ENCODE measurements around the gene INPP5D. TPM values are rescaled to one million over a fixed set of nuclear protein-coding genes. Genes with fewer than 3 reads are reported as not detected.

Gene INPP5D
- total and polyA plus RNA-seq, 2 of the 13 experiments (the other 11 are each of a cell fraction or from before 2014, with no cell fraction given): 16.7 to 18.0 TPM

GRCh38 chr2:233063269-233063975 is 3.3 kb downstream of the INPP5D start (continued):
- TF ChIP-seq, protein P1, sequence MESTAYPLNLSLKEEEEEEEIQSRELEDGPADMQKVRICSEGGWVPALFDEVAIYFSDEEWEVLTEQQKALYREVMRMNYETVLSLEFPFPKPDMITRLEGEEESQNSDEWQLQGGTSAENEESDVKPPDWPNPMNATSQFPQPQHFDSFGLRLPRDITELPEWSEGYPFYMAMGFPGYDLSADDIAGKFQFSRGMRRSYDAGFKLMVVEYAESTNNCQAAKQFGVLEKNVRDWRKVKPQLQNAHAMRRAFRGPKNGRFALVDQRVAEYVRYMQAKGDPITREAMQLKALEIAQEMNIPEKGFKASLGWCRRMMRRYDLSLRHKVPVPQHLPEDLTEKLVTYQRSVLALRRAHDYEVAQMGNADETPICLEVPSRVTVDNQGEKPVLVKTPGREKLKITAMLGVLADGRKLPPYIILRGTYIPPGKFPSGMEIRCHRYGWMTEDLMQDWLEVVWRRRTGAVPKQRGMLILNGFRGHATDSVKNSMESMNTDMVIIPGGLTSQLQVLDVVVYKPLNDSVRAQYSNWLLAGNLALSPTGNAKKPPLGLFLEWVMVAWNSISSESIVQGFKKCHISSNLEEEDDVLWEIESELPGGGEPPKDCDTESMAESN (CRISPR knock-in tag; conservative IDR thresholded peaks at IDR 0.05): peak; percentile 57
- TF ChIP-seq ZNF646 (CRISPR knock-in tag; IDR thresholded peaks at IDR 0.05) (no peak; the same call in 1 of the 2 replicates), NKX3-1 (CRISPR knock-in tag; IDR thresholded peaks at IDR 0.05) (0 out of 2 replicates have a peak, but pooled peaks have one; percentile 32), ZNF343 (CRISPR knock-in tag; IDR thresholded peaks at IDR 0.05) (0 out of 2 replicates have a peak, but pooled peaks have one; percentile 18), CC2D1A (CRISPR knock-in tag; IDR thresholded peaks at IDR 0.05) (0 out of 2 replicates have a peak, but pooled peaks have one; percentile 61), ZBTB7B (CRISPR knock-in tag; IDR thresholded peaks at IDR 0.05) (peak; percentile 84; the same call in 1 of the 2 replicates)
- TF ChIP-seq, protein P2, sequence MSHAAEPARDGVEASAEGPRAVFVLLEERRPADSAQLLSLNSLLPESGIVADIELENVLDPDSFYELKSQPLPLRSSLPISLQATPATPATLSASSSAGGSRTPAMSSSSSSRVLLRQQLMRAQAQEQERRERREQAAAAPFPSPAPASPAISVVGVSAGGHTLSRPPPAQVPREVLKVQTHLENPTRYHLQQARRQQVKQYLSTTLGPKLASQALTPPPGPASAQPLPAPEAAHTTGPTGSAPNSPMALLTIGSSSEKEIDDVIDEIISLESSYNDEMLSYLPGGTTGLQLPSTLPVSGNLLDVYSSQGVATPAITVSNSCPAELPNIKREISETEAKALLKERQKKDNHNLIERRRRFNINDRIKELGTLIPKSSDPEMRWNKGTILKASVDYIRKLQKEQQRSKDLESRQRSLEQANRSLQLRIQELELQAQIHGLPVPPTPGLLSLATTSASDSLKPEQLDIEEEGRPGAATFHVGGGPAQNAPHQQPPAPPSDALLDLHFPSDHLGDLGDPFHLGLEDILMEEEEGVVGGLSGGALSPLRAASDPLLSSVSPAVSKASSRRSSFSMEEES (CRISPR knock-in tag; IDR thresholded peaks at IDR 0.05): peak; percentile 98
